Measurements from ENCODE around the gene MORF4L2. TPM values are rescaled to one million over a fixed set of nuclear protein-coding genes. Genes with fewer than 3 reads are reported as not detected.
"Not testable (repeated sequence)": the region's sequence is repeated elsewhere in the genome, so short reads cannot be mapped to it uniquely, and the experiment has no call there.

Gene MORF4L2
- total RNA-seq, 4 donors from 2014 or later = 171 to 235 (median 185) TPM

- no peak overlapping the region for H3K4me3 ChIP-seq
- H3K4me1 ChIP-seq = no peaks in the 10 kb centered on the region
- intact Hi-C loops (cut with DNase I; ENCODE audit: low total_unique reads) (no loop called here), in situ Hi-C loops (cut with MboI; ENCODE audit: low pct_ligation_motif_present in 1 of 4, low pct_unique_long_range_greater_than_20kb in 1 of 4, low sequenced_read_pairs in 3 of 4) (no loop called here)
- H3K9me3 ChIP-seq = no peaks in the 10 kb centered on the region
- no peaks in the 10 kb centered on the region for H3K27me3 ChIP-seq
- no peak overlapping the region for H3K27ac ChIP-seq
- no peak for DNase-seq
- H3K36me3 ChIP-seq = no peaks in the 10 kb centered on the region
- 53 to 80% methylated on average over 1 to 4 of the region's 4 CpGs for WGBS, 2 donors (ENCODE audit: low coverage in 1 of 2)
- no peak for TF ChIP-seq POLR2AphosphoS5 (IDR thresholded peaks at IDR 0.05)
- TF ChIP-seq EP300 (IDR thresholded peaks at IDR 0.05; ENCODE audit: low read depth) = no peak
- TF ChIP-seq CTCF (IDR thresholded peaks at IDR 0.05) = no peak
Measured at GRCh38 chrX:103640401-103641155, 45.9 kb downstream of the MORF4L2 start.

- H3K27ac ChIP-seq; H3K36me3 ChIP-seq; H3K4me3 ChIP-seq; H3K9me3 ChIP-seq; intact Hi-C loops (cut with DNase I; ENCODE audit: low total_unique reads); H3K27me3 ChIP-seq; in situ Hi-C loops (cut with MboI; ENCODE audit: low pct_ligation_motif_present in 1 of 4, low pct_unique_long_range_greater_than_20kb in 1 of 4, low sequenced_read_pairs in 3 of 4); H3K4me1 ChIP-seq; DNase-seq: not testable (repeated sequence)
- 49% methylated on average over 6 of the region's 6 CpGs; no CpG with 5 or more reads in 1 of the 2 donors for WGBS, 2 donors (ENCODE audit: low coverage in 1 of 2)
Measured at GRCh38 chrX:103638479-103639346, 47.8 kb downstream of the MORF4L2 start.

- H3K27me3 ChIP-seq = no peaks in the 10 kb centered on the region
- TF ChIP-seq CTCF (IDR thresholded peaks at IDR 0.05) = no peak
- no peak for TF ChIP-seq POLR2AphosphoS5 (IDR thresholded peaks at IDR 0.05)
- TF ChIP-seq POLR2A (IDR thresholded peaks at IDR 0.05) = no peak
- TF ChIP-seq EP300 (IDR thresholded peaks at IDR 0.05; ENCODE audit: low read depth) = no peak
- 70% methylated on average over 2 of the region's 2 CpGs; no CpG with 5 or more reads in 1 of the 2 donors for WGBS, 2 donors (ENCODE audit: low coverage in 1 of 2)
- no peaks in the 10 kb centered on the region for H3K9me3 ChIP-seq
- no peaks in the 10 kb centered on the region for H3K4me1 ChIP-seq
- in situ Hi-C loops (cut with MboI; ENCODE audit: low pct_ligation_motif_present in 1 of 4, low pct_unique_long_range_greater_than_20kb in 1 of 4, low sequenced_read_pairs in 3 of 4) (no loop called here), intact Hi-C loops (cut with DNase I; ENCODE audit: low total_unique reads) (no loop called here)
- no peak overlapping the region for H3K27ac ChIP-seq
- H3K4me3 ChIP-seq = no peak overlapping the region
- H3K36me3 ChIP-seq = no peaks in the 10 kb centered on the region
- no peak for DNase-seq
Measured at GRCh38 chrX:103637604-103638338, 48.7 kb downstream of the MORF4L2 start.

- intact Hi-C loops (cut with DNase I; ENCODE audit: low total_unique reads) = no loop called here
- Histone ChIP-seq H3K27me3 (no peaks in the 10 kb centered on the region), H3K9me3 (no peaks in the 10 kb centered on the region), H3K4me1 (no peaks in the 10 kb centered on the region), H3K27ac (no peak overlapping the region), H3K4me3 (no peak overlapping the region), H3K36me3 (no peaks in the 10 kb centered on the region)
- WGBS, 2 donors (ENCODE audit: low coverage in 1 of 2) = 47 to 100% methylated on average over 1 to 2 of the region's 2 CpGs
- DNase-seq = no peak
- TF ChIP-seq POLR2A (IDR thresholded peaks at IDR 0.05) = no peak
- TF ChIP-seq POLR2AphosphoS5 (IDR thresholded peaks at IDR 0.05) = no peak
- TF ChIP-seq CTCF (IDR thresholded peaks at IDR 0.05) = no peak
- TF ChIP-seq EP300 (IDR thresholded peaks at IDR 0.05; ENCODE audit: low read depth) = no peak
- in situ Hi-C loops (cut with MboI; ENCODE audit: low pct_ligation_motif_present in 1 of 4, low pct_unique_long_range_greater_than_20kb in 1 of 4, low sequenced_read_pairs in 3 of 4) = no loop called here
Measured at GRCh38 chrX:103635436-103635835, 51.1 kb downstream of the MORF4L2 start.

Data from transverse colon (tissue), 4 donors.